Upper lobe of left lung (tissue), 6 donors: ENCODE measurements around the gene ADPGK. TPM values are rescaled to one million over a fixed set of nuclear protein-coding genes. Genes with fewer than 3 reads are reported as not detected.

Experiments
- ATAC-seq, 2 donors: fragments of 200-7000 bp; cut with Tn5 transposase; one replicate each; pipeline ENCODE4 v1.9.1; 2022; ENCODE audit warnings: mild to moderate bottlenecking in 2 of 2, moderate library complexity in 2 of 2; ENCODE audit not compliant: low FRiP score in 2 of 2
- DNase-seq, 2 donors: peaks; one replicate each; pipeline ENCODE4 v3.0.0-alpha.2; 2019 to 2020
- H3K27ac ChIP-seq, 4 donors: fragments of 200-600 bp; sonication (generic); one replicate each; pipeline ENCODE4 v1.5.1; 2016 to 2019
- H3K27me3 ChIP-seq, 4 donors: fragments of 200-600 bp; sonication (generic); one replicate each; pipeline ENCODE4 v1.5.1; 2017 to 2019
- H3K36me3 ChIP-seq, 4 donors: fragments of 200-600 bp; sonication (generic); one replicate each; pipeline ENCODE4 v1.5.1; 2016 to 2019
- H3K4me1 ChIP-seq, 4 donors: fragments of 200-600 bp; sonication (generic); one replicate each; pipeline ENCODE4 v1.5.1; 2018 to 2019
- H3K4me3 ChIP-seq, 4 donors: fragments of 200-600 bp; sonication (generic); one replicate each; pipeline ENCODE4 v1.5.1; 2017 to 2019; ENCODE audit warnings: mild to moderate bottlenecking in 2 of 4, moderate library complexity in 1 of 4
- H3K9me3 ChIP-seq, 4 donors: fragments of 200-600 bp; sonication (generic); one replicate each; pipeline ENCODE4 v1.5.1; 2018 to 2019
- EP300 ChIP-seq, 4 donors: sonication (generic); formaldehyde crosslinking; IDR thresholded peaks; one replicate each; pipeline ENCODE4 v1.5.1; 2017; ENCODE audit warnings: antibody characterized with exemption in 4 of 4, control low read depth in 2 of 4
- POLR2A ChIP-seq, 4 donors: fragments of 450-650 bp; IDR thresholded peaks; one replicate each; pipeline ENCODE4 v1.5.1; 2016 to 2017; ENCODE audit warnings: antibody characterized with exemption in 4 of 4, mild to moderate bottlenecking in 2 of 4
- POLR2AphosphoS5 ChIP-seq, 2 donors: sonication (generic); formaldehyde crosslinking; IDR thresholded peaks; one replicate each; pipeline ENCODE4 v1.5.1; 2017; ENCODE audit warnings: antibody characterized with exemption in 2 of 2
- WGBS, 2 donors: methylation state at CpG; one replicate each; pipeline ENCODE4 v1.1.5; 2017 to 2018; 5-methylcytosine and 5-hydroxymethylcytosine counted together
- total RNA-seq, 6 donors: library from RNA; depleted of rRNA in 4 of 6; stranded (reverse); fragments of >200 nt in 4 of 6; gene quantifications; one replicate each; pipeline versions ENCODE4 v1.1.0 to v1.2.1, GENCODE V29; 2016 to 2021
- TF ChIP-seq, protein P1 (sequence below), 6 experiments: fragments of 450-650 bp in 4 of 6; fragments of 200-600 bp in 2 of 6; sonication (generic) in 2 of 6; IDR thresholded peaks; one replicate each; pipeline ENCODE4 v1.5.1; 2016 to 2019; ENCODE audit warnings: antibody characterized with exemption in 6 of 6
- donor health status: DM: no; HTN: no; CAD: no; lungs with moderate emphysema.
- donor health status: DM: no; HTN: yes; CAD: no; lungs with severe emphysema.

The ADPGK gene
- total RNA-seq, 6 donors from 2014 or later, result 71.5 to 211 (median 98.1) TPM

DNA sequence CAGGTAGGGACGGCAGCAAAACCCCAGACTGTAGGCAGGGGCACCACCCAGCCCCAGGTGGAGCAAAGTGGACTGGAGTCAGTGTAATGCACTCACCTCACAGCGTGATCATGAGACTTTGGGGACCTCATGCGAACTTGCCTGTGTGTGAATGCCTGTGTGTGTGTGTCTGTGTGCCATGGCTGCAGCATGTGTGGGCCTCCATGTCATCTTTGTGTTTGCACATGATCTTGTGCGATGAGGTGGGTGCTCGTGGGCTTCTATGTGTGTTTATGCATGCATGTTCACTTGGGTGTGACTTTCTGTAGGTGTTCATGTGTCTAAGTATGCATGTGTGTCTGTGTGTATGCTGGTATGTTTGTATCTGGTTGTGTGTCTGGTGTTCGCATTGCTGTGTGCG, 41.2 kb upstream of the ADPGK start:
- no peak overlapping the region for H3K4me3 ChIP-seq
- TF ChIP-seq POLR2AphosphoS5 (IDR thresholded peaks at IDR 0.05) (no peak), POLR2A (IDR thresholded peaks at IDR 0.05) (no peak), EP300 (IDR thresholded peaks at IDR 0.05) (no peak)
- TF ChIP-seq, protein P1, sequence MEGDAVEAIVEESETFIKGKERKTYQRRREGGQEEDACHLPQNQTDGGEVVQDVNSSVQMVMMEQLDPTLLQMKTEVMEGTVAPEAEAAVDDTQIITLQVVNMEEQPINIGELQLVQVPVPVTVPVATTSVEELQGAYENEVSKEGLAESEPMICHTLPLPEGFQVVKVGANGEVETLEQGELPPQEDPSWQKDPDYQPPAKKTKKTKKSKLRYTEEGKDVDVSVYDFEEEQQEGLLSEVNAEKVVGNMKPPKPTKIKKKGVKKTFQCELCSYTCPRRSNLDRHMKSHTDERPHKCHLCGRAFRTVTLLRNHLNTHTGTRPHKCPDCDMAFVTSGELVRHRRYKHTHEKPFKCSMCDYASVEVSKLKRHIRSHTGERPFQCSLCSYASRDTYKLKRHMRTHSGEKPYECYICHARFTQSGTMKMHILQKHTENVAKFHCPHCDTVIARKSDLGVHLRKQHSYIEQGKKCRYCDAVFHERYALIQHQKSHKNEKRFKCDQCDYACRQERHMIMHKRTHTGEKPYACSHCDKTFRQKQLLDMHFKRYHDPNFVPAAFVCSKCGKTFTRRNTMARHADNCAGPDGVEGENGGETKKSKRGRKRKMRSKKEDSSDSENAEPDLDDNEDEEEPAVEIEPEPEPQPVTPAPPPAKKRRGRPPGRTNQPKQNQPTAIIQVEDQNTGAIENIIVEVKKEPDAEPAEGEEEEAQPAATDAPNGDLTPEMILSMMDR (IDR thresholded peaks at IDR 0.05), result no peak
- no peaks in the 10 kb centered on the region for H3K4me1 ChIP-seq
- WGBS, 2 donors, result 84 to 95% methylated on average over 5 to 7 of the region's 7 CpGs
- ATAC-seq, result no peak
- no peaks in the 10 kb centered on the region for H3K36me3 ChIP-seq
- H3K27ac ChIP-seq, result no peak overlapping the region
- H3K27me3 ChIP-seq, result no peaks in the 10 kb centered on the region
- no peak for DNase-seq
- no peaks in the 10 kb centered on the region for H3K9me3 ChIP-seq

DNA sequence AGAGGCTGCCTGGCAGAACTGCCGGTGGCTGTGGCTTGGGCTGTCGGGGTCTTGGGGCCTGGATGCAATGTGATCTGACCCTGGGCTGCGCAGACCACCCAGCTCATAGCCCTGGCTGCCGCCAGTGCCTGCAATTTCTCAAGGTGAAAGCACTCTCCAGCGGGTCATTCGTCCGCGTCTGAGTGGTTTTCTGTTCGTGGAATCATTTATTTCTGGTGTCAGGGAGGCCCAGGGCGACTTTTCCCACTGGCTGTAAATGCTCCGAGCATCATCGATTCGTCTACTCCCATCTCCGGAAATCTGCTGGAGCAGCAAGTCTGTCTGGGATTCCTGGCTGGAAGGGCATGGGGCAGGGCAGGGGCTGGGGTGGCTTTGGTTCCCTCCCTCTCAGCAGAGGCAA, 40.6 kb upstream of the ADPGK start:
- no peak overlapping the region for H3K27ac ChIP-seq
- WGBS, 2 donors, result 82 to 90% methylated on average over 14 of the region's 14 CpGs
- no peaks in the 10 kb centered on the region for H3K36me3 ChIP-seq
- no peaks in the 10 kb centered on the region for H3K4me1 ChIP-seq
- no peak overlapping the region for H3K4me3 ChIP-seq
- ATAC-seq, result no peak
- H3K9me3 ChIP-seq, result no peaks in the 10 kb centered on the region
- DNase-seq, result peak in 1 of 2 donors; percentile 30
- TF ChIP-seq, protein P1 (IDR thresholded peaks at IDR 0.05), result no peak
- TF ChIP-seq EP300 (IDR thresholded peaks at IDR 0.05) (no peak), POLR2AphosphoS5 (IDR thresholded peaks at IDR 0.05) (no peak), POLR2A (IDR thresholded peaks at IDR 0.05) (no peak)
- H3K27me3 ChIP-seq, result no peaks in the 10 kb centered on the region

DNA sequence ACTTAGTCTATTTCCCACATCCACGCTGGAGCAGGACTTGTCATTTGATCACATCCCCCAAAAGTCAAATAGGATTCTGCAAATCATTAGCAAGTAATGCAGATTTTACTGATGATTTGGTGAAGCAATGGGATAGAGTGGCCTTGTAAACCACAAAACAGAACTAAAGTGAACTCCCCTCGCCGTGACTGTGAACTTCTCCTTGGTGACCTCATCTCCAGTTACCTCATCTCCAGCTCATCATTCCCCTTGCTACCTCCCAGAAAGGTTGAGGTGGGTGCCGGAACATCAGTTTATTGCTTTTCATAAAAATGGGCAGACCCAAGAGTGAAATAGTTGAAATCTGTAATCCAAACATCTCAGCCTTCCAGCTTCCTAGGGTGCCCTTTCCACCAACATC, 36.7 kb upstream of the ADPGK start:
- H3K36me3 ChIP-seq, result no peaks in the 10 kb centered on the region
- no peaks in the 10 kb centered on the region for H3K27me3 ChIP-seq
- 65 to 70% methylated on average over 4 of the region's 4 CpGs for WGBS, 2 donors
- no peak overlapping the region for H3K27ac ChIP-seq
- DNase-seq, result no peak
- no peak overlapping the region for H3K4me3 ChIP-seq
- TF ChIP-seq POLR2A (IDR thresholded peaks at IDR 0.05) (no peak), POLR2AphosphoS5 (IDR thresholded peaks at IDR 0.05) (no peak), EP300 (IDR thresholded peaks at IDR 0.05) (no peak)
- TF ChIP-seq, protein P1 (IDR thresholded peaks at IDR 0.05), result no peak
- H3K4me1 ChIP-seq, result no peaks in the 10 kb centered on the region
- no peaks in the 10 kb centered on the region for H3K9me3 ChIP-seq
- ATAC-seq, result no peak

DNA sequence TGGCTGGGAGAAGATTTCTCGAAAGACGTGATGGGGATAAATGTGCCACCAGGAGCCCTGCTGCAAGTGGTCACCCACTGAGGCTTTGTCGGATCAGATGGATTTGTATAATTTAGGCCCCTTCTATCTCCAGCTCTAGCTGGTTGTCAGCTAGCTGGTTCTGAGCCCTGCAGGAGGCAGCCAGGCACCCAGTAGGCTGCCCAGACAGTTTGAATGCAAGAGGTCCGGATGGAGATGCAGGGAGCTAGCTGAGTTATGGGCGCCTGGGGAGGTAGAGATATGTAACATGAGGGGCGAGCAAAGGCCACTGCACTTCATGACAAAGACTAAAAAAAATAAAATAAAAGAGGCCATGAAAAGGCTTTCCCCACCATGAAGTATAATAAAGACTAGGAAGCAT, 35.1 kb upstream of the ADPGK start:
- TF ChIP-seq, protein P1 (IDR thresholded peaks at IDR 0.05), result no peak
- no peak for TF ChIP-seq POLR2A (IDR thresholded peaks at IDR 0.05)
- no peak for TF ChIP-seq POLR2AphosphoS5 (IDR thresholded peaks at IDR 0.05)
- TF ChIP-seq EP300 (IDR thresholded peaks at IDR 0.05), result no peak
- no peak for ATAC-seq

DNA sequence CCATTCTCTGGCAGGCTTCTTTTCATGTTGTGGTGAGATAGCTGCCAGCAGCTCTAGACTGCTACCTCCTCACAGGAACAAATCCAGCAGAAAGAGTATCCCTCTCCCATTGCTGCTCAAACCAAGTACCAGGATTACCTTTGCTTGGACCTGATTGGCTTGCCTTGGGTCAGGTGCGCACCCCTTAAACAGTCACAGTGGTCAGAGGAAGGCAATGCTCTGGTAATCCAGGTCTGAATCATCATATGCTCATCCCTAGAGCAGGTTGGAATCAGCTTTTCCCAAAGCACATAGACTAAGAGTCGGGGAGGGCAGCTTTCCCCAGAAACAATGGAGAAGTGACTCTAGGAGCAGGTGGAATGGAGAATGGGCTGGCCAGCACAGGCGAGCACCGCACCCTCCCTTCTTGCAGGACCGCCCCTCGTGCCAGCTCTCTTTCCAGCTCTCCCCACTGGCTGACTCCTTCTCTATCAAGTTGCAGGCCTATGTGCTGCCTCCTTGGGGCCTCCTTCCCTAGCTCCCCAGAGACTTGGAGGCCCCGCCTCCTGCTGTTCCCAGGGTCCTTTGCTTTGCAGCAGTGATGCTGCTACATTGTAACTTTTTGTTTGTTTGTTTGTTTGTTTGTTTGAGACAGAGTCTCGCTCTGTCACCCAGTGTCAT, 29.9 kb upstream of the ADPGK start:
- TF ChIP-seq, protein P1 (IDR thresholded peaks at IDR 0.05), result no peak
- TF ChIP-seq EP300 (IDR thresholded peaks at IDR 0.05), result no peak
- TF ChIP-seq POLR2AphosphoS5 (IDR thresholded peaks at IDR 0.05), result no peak
- TF ChIP-seq POLR2A (IDR thresholded peaks at IDR 0.05), result no peak
- DNase-seq (peak in 1 of 2 donors; percentile 12), ATAC-seq (no peak)
- Histone ChIP-seq H3K4me1 (no peaks in the 10 kb centered on the region), H3K4me3 (no peak overlapping the region), H3K27me3 (no peaks in the 10 kb centered on the region), H3K9me3 (no peaks in the 10 kb centered on the region), H3K27ac (no peak overlapping the region), H3K36me3 (no peaks in the 10 kb centered on the region)
- 78 to 87% methylated on average over 8 of the region's 8 CpGs for WGBS, 2 donors

More for the DNA sequence above, 35.1 kb upstream of the ADPGK start:
- H3K36me3 ChIP-seq, result no peaks in the 10 kb centered on the region
- H3K27me3 ChIP-seq, result no peaks in the 10 kb centered on the region
- H3K9me3 ChIP-seq, result no peaks in the 10 kb centered on the region
- H3K4me3 ChIP-seq, result no peak overlapping the region
- no peaks in the 10 kb centered on the region for H3K4me1 ChIP-seq
- no peak overlapping the region for H3K27ac ChIP-seq
- WGBS, 2 donors, result 90 to 95% methylated on average over 6 of the region's 6 CpGs
- no peak for DNase-seq
